Esophagus squamous epithelium (tissue), 5 donors: Measurements from ENCODE around the gene ZCCHC13. TPM values are rescaled to one million over a fixed set of nuclear protein-coding genes. Genes with fewer than 3 reads are reported as not detected.
"Not testable (repeated sequence)": the region's sequence is repeated elsewhere in the genome, so short reads cannot be mapped to it uniquely, and the experiment has no call there.

Source experiments
- DNase-seq: peaks from one replicate; lab custom pipeline; 2025; lab: John Stamatoyannopoulos, UW
- H3K27ac ChIP-seq, 4 donors: fragments of 200-600 bp; sonication (generic); one replicate each; pipeline ENCODE4 v1.5.1; 2016 to 2019; ENCODE audit warnings: mild to moderate bottlenecking in 1 of 4
- H3K27me3 ChIP-seq, 4 donors: fragments of 200-600 bp; sonication (generic); 1 replicate in 3 of 4; 2 replicates in 1 of 4; pipeline versions ENCODE4 v1.5.1 to v1.6.0; 2017 to 2021; ENCODE audit warnings: antibody characterized with exemption in 1 of 4
- H3K36me3 ChIP-seq, 3 donors: fragments of 200-600 bp; sonication (generic); one replicate each; pipeline ENCODE4 v1.5.1; 2016 to 2019
- H3K4me1 ChIP-seq, 3 donors: fragments of 200-600 bp; sonication (generic); one replicate each; pipeline ENCODE4 v1.5.1; 2017 to 2019
- H3K4me3 ChIP-seq, 4 donors: fragments of 200-600 bp; sonication (generic); 1 replicate in 3 of 4; 2 replicates in 1 of 4; pipeline ENCODE4 v1.5.1; 2016 to 2019; ENCODE audit warnings: mild to moderate bottlenecking in 2 of 4, moderate library complexity in 1 of 4
- H3K9me3 ChIP-seq, 3 donors: fragments of 200-600 bp; sonication (generic); one replicate each; pipeline ENCODE4 v1.5.1; 2016 to 2019
- POLR2A ChIP-seq, 4 donors: fragments of 450-650 bp; IDR thresholded peaks; one replicate each; pipeline ENCODE4 v1.6.1; 2017; ENCODE audit warnings: antibody characterized with exemption in 4 of 4, mild to moderate bottlenecking in 4 of 4, moderate library complexity in 3 of 4
- WGBS, 2 donors: methylation state at CpG; one replicate each; pipeline ENCODE4 v1.1.5; 2018; 5-methylcytosine and 5-hydroxymethylcytosine counted together
- intact Hi-C: fragments of 100-400 bp; cut with DNase I; formaldehyde crosslinking; loops from one replicate; pipeline ENCODE4 v1.15.0; 2022
- total RNA-seq, 4 donors: library from RNA; depleted of rRNA; stranded (reverse); fragments of >200 nt; gene quantifications; one replicate each; pipeline ENCODE4 v1.1.0, GENCODE V29; 2016
- TF ChIP-seq, protein P1 (sequence below), 6 experiments: fragments of 450-650 bp in 4 of 6; fragments of 200-600 bp in 2 of 6; sonication (generic) in 2 of 6; IDR thresholded peaks; one replicate each; pipeline ENCODE4 v1.5.1; 2016 to 2019; ENCODE audit warnings: antibody characterized with exemption in 6 of 6, mild to moderate bottlenecking in 4 of 6, moderate library complexity in 4 of 6
- donor health status: DM: yes; HTN: yes; CAD: no.

ZCCHC13 gene
- not detected for total RNA-seq

DNA sequence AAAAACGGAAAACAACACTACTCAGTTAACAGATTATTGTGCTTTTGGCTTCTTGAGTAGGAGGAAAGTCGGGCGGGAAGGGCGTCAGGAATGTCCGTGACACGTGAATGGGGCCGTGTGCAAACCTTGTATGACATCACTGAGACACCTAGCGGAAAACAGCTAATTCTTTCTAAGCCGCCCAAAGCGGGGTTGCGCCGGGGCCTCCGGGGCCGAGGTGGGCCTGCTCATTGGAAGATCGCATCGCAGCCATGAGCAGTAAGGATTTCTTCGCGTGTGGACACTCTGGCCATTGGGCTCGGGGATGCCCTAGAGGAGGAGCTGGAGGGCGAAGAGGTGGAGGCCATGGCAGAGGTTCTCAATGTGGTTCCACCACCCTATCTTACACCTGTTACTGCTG is at the start of gene ZCCHC13:
TSS of gene ZCCHC13 (plus strand) at position 165 of the 400 bp plus-strand sequence. CDS start at position 252, 87 bp downstream.
- no peaks in the 10 kb centered on the region for H3K9me3 ChIP-seq
- TF ChIP-seq POLR2A (IDR thresholded peaks at IDR 0.05) = no peak
- TF ChIP-seq, protein P1, sequence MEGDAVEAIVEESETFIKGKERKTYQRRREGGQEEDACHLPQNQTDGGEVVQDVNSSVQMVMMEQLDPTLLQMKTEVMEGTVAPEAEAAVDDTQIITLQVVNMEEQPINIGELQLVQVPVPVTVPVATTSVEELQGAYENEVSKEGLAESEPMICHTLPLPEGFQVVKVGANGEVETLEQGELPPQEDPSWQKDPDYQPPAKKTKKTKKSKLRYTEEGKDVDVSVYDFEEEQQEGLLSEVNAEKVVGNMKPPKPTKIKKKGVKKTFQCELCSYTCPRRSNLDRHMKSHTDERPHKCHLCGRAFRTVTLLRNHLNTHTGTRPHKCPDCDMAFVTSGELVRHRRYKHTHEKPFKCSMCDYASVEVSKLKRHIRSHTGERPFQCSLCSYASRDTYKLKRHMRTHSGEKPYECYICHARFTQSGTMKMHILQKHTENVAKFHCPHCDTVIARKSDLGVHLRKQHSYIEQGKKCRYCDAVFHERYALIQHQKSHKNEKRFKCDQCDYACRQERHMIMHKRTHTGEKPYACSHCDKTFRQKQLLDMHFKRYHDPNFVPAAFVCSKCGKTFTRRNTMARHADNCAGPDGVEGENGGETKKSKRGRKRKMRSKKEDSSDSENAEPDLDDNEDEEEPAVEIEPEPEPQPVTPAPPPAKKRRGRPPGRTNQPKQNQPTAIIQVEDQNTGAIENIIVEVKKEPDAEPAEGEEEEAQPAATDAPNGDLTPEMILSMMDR (IDR thresholded peaks at IDR 0.05) = no peak
- WGBS, 2 donors = 85 to 91% methylated on average over 12 to 18 of the region's 20 CpGs
- intact Hi-C loops = no loop called here
- H3K27ac ChIP-seq = no peak within 1 kb of the TSS
- H3K4me3 ChIP-seq = no peak within 1 kb of the TSS
- no peaks in the 10 kb centered on the region for H3K27me3 ChIP-seq
- DNase-seq = no peak
- H3K36me3 ChIP-seq = no peaks in the 10 kb centered on the region
- no peaks in the 10 kb centered on the region for H3K4me1 ChIP-seq

DNA sequence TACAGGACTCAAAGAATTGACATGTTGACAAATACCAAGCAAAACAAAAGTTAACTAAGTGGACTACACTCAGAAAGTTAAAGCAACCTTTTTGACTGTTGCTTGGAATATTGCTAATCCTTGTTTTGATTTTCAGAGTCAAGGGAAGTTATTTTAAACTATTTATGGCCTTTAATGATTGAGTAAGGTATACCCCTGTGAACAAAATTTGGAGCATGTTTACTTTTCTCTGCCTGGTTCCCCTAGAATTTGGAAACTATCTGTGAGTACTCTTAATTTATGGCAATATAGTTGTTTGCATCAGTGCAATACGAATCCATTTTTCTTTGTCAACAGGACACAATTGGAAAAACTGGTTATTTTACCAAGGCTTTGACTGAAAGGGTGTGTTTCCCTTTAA is 45.9 kb upstream of the ZCCHC13 start:
- DNase-seq, H3K27ac ChIP-seq, H3K4me1 ChIP-seq, H3K9me3 ChIP-seq, intact Hi-C loops, H3K27me3 ChIP-seq, H3K4me3 ChIP-seq: not testable (repeated sequence)
- 27 to 80% methylated on average over 1 of the region's 1 CpG for WGBS, 2 donors
- peaks cover 0 to 59% (median 0%) of the 10 kb centered on the region in 3 donors for H3K36me3 ChIP-seq

DNA sequence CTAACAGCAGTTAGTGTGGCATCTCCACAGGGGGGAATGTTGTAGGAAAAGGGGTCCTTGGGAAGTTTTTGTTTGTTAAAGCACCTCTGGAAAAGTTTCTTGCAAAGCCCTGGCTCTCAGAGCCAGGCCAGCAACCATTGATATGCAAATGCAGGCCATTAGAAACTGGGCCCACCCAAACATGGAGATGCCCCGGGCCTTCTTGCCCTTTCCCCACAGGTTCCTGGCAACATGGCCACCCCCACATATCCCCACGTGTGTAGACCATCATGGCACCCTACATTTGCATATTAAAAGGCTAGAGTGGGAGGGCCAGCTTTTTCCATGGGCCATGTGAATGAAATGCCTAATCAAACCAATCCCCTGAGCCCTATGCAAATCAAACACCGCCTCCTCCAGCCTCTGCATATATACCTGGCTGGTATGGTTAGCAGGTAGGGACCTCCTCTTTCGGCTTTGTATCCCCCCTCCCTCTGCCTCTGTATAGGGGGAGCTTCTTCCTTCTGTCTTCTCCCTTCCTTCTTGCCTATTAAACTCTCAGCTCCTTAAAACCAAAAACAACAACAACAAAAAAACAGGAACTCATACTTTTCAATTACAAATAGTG is 44.0 kb upstream of the ZCCHC13 start:
- TF ChIP-seq POLR2A (IDR thresholded peaks at IDR 0.05) = no peak
- TF ChIP-seq, protein P1 (IDR thresholded peaks at IDR 0.05) = no peak
- Histone ChIP-seq H3K4me1 (no peaks in the 10 kb centered on the region), H3K27ac (no peak overlapping the region), H3K36me3 (peaks cover 0 to 67% (median 0%) of the 10 kb centered on the region in 3 donors), H3K27me3 (no peaks in the 10 kb centered on the region), H3K4me3 (no peak overlapping the region), H3K9me3 (no peaks in the 10 kb centered on the region)
- intact Hi-C loops = no loop called here
- WGBS, 2 donors = 50 to 93% methylated on average over 4 of the region's 4 CpGs
- DNase-seq = no peak

DNA sequence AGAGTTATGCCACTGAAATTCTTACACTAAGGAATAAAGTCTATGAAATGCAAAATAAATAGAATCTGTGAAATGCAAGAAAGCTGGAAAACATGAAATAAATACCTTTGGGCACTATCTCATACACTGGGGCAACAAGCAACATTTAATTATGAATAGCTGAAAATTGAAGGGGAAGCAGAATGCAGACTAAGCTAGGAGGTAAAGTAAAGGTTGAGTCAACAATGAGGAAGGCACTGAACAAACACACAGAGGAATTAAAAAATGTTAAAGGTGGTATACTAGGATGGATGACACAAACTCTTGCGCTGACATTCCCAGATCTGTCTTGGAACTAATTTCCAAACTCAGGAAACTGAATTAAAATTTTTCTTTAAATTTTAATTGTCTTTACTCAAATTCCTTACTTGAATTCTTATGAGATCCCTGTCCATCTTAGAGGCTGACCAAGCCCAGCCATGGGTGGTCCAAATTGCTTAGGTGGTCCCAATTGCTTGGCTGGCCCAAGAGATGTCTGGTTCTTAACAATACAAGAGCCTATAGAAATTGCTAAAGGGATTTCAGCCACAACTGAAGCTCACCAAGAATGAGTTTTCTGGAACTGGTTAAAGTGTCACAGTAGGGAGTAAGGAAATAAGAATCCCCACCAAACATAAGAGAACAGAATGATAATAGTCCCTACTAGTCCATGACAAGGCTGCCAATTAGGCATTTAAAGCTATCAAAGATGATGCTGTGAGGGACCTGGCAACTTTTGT is 41.3 kb upstream of the ZCCHC13 start:
- Histone ChIP-seq H3K27ac (no peak overlapping the region), H3K36me3 (peaks cover 0 to 56% (median 0%) of the 10 kb centered on the region in 3 donors), H3K27me3 (no peaks in the 10 kb centered on the region), H3K4me1 (no peaks in the 10 kb centered on the region), H3K9me3 (no peaks in the 10 kb centered on the region), H3K4me3 (no peak overlapping the region)
- 92 to 95% methylated on average over 1 of the region's 1 CpG for WGBS, 2 donors
- intact Hi-C loops = no loop called here
- no peak for DNase-seq
- TF ChIP-seq, protein P1 (IDR thresholded peaks at IDR 0.05) = no peak
- TF ChIP-seq POLR2A (IDR thresholded peaks at IDR 0.05) = no peak

DNA sequence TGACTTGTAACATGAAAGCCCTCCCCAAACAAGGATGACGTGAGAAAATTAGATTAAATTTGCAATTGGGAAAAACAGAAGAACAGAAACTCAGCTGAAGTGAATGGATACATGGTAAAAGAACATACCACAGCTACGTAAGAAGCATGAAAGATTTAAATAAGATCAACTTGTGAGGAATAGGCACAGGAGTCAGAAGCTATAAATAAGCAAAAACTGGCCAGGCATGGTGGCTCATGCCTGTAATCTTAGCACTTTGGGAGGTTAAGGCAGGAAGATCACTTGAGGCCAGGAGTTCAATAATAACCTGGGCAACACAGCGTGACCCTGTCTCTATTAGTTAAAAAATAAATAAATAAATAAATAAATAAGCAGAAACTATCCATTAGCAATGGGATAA is 33.6 kb upstream of the ZCCHC13 start:
- Histone ChIP-seq H3K27ac (no peak overlapping the region), H3K4me1 (no peaks in the 10 kb centered on the region), H3K9me3 (no peaks in the 10 kb centered on the region), H3K4me3 (no peak overlapping the region), H3K27me3 (no peaks in the 10 kb centered on the region), H3K36me3 (peaks cover 0 to 69% (median 0%) of the 10 kb centered on the region in 3 donors)
- intact Hi-C loops = no loop called here
- DNase-seq = no peak
- 72 to 92% methylated on average over 3 of the region's 3 CpGs for WGBS, 2 donors
- no peak for TF ChIP-seq POLR2A (IDR thresholded peaks at IDR 0.05)
- TF ChIP-seq, protein P1 (IDR thresholded peaks at IDR 0.05) = no peak
